Kidney glomerular epithelial cell (primary cell): ENCODE measurements around the gene MTHFD2L.
A peak's percentile ranks its signal among the peaks of the same experiment; 100 is the strongest.

Experiments used
- DNase-seq: peaks from one replicate; lab custom pipeline; 2025; lab: John Stamatoyannopoulos, UW

Gene MTHFD2L

GRCh38 chr4:74132944-74133343 is 25.0 kb upstream of the MTHFD2L start:
- no peak for DNase-seq

GRCh38 chr4:74133786-74134499 is 24.0 kb upstream of the MTHFD2L start:
- peak; percentile 83 for DNase-seq

- no peak for DNase-seq
Observed at GRCh38 chr4:74134500-74134852, 23.4 kb upstream of the MTHFD2L start.

- DNase-seq = no peak
Observed at GRCh38 chr4:74146581-74147129, 11.3 kb upstream of the MTHFD2L start.

- DNase-seq = no peak
Observed at GRCh38 chr4:74148205-74148604, 9.7 kb upstream of the MTHFD2L start.

- DNase-seq = no peak
Observed at GRCh38 chr4:74152836-74153235, 5.1 kb upstream of the MTHFD2L start.

GRCh38 chr4:74156521-74156920 is 1.4 kb upstream of the MTHFD2L start:
- DNase-seq = no peak

GRCh38 chr4:74157154-74157553 is 764 bp upstream of the MTHFD2L start:
- DNase-seq = peak; percentile 18

GRCh38 chr4:74158466-74159142 is 686 bp downstream of the MTHFD2L start:
- DNase-seq = no peak

- DNase-seq = no peak
Observed at GRCh38 chr4:74159143-74159709, 1.3 kb downstream of the MTHFD2L start.

GRCh38 chr4:74161666-74162450 is 3.9 kb downstream of the MTHFD2L start:
- no peak for DNase-seq

GRCh38 chr4:74166135-74166534 is 8.2 kb downstream of the MTHFD2L start:
- DNase-seq = no peak

GRCh38 chr4:74166818-74167217 is 8.9 kb downstream of the MTHFD2L start:
- DNase-seq = no peak

GRCh38 chr4:74167585-74167984 is 9.7 kb downstream of the MTHFD2L start:
- DNase-seq = no peak

- no peak for DNase-seq
Observed at GRCh38 chr4:74168841-74169240, 10.9 kb downstream of the MTHFD2L start.

- no peak for DNase-seq
Observed at GRCh38 chr4:74173321-74173720, 15.4 kb downstream of the MTHFD2L start.

GRCh38 chr4:74174421-74174820 is 16.5 kb downstream of the MTHFD2L start:
- no peak for DNase-seq

GRCh38 chr4:74174941-74175340 is 17.0 kb downstream of the MTHFD2L start:
- DNase-seq = no peak

- DNase-seq = no peak
Observed at GRCh38 chr4:74175379-74175778, 17.5 kb downstream of the MTHFD2L start.

GRCh38 chr4:74178798-74179197 is 20.9 kb downstream of the MTHFD2L start:
- DNase-seq = no peak

GRCh38 chr4:74181219-74181618 is 23.3 kb downstream of the MTHFD2L start:
- DNase-seq = no peak

- DNase-seq = no peak
Observed at GRCh38 chr4:74188912-74189311, 31.0 kb downstream of the MTHFD2L start.
